Measurements from ENCODE around the gene RAPSN.

DNA sequence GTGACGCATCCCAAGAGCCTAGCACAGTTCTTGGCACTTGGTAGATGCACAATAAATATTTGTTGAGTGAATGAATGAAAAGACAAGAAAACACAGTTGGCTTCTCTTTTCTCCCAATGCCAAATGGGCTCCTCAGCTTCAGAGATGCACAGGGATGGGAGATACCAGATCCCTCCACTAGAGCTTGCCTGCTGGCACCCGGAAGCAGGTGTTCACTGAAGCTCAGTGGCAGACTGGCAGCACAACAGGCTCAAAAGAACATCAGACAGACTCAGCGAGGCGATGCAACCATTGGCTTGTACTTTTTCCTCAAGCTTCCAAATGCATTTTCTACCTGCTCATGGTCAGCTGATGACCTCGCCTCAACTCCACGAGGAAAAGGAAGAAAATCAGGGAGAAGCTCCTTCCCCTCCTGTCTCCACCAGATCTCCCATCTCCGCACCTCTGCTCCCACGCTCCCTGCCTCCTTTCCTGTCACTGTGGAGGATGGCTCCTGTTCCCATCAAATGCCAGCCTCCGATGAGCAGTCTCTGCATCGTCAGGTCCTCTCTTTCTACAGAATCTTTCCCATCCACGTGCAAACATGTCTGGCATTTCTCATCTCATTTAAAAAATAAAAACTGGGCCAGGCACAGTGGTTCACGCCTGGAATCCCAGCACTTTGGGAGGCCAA, 5.8 kb downstream of the RAPSN start:
- TF ChIP-seq CTCF (IDR thresholded peaks at IDR 0.05; ENCODE audit: control extremely low read depth in 1 of 3, insufficient read depth in 1 of 3, low read depth in 1 of 3, low read length in 3 of 3) (peak; percentile 33 to 60 (median 45)), TEAD4 (IDR thresholded peaks at IDR 0.05; ENCODE audit: low read depth, low read length) (no peak), BACH1 (IDR thresholded peaks at IDR 0.05; ENCODE audit: low read length) (no peak), ATF3 (IDR thresholded peaks at IDR 0.05; ENCODE audit: insufficient read depth, low read depth, low read length) (no peak)
